ENCODE results near the gene NUTM2D.
"Not testable (repeated sequence)": the region's sequence is repeated elsewhere in the genome, so short reads cannot be mapped to it uniquely, and the experiment has no call there.

NUTM2D gene

GRCh38 chr10:87374091-87374490 lies 16.5 kb downstream of the NUTM2D start:
- DNase-seq, result not testable (repeated sequence)

DNA sequence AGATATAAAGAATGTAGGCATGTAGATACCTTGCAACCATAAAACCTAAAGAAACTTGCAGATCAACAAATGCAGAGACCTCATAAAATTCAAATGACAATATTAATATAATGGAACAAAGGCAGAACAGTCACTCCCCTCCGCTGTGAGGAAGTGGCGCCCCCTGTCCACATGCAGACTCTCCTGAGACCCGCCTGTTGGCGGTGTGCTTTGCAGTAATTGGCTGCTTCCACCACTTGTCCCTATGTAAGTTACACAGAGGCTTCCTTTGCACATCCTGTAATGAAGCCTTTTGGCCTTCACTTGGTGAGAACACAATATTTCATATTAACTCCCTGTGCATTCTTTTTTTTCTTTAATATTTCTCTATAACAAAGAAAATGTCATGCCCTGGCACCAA lies 21.6 kb downstream of the NUTM2D start:
- DNase-seq, result not testable (repeated sequence)

DNA sequence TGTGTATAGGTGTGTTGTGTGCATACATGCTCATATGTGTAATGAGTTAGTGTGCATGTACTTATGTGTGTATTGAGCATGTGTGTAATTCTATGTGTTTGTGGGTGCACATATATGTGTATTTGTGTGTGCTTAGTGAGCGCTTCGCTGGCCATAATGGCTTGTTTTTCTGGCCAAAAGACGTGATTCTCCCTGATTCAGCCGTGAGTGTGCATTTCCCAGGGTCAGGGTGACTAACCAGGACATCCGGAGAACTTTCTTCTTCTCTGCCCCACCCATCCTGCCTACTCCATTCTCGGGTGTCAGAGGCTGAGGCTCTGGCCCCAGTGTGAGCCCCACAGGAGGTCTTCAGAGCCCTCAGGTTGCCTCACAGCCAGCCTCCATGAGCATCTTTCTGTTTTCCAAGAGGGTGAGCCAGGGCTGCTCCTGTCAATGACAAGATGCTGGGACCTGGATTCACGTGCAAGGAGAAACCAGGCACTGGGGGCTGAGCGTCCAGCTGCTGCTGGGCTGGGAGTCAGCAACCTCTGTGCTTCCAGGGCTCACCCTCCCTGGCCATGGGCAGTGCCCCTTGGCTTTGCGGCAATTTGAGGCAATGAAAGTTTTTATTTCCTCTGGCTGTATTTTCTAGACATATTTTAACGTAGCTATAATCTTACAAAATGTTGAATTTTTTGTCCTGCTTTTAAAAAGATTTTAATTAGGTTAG lies 25.8 kb downstream of the NUTM2D start:
- DNase-seq, result not testable (repeated sequence)

DNA sequence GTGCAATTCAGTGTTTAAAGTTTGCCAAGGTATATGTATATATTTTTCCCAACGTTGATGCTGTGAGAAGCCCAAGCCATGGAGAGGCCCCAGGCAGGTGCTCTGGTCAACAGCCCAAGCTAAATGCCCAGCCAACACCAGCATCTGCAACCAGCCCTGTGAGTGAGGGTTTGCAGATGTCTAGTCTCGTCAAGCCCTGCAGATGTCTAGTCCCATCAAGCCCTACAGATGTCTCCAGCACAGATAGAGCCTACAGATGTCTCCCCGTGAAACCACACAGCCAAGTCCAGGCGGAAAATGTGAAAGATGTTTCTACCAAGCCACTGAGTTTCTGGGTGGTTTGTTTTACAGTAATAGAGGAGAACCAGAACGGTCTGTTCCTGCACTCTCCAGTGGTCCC lies 26.7 kb downstream of the NUTM2D start:
- not testable (repeated sequence) for DNase-seq

- DNase-seq, result not testable (repeated sequence)
Measured at GRCh38 chr10:87385762-87386360, 28.3 kb downstream of the NUTM2D start.

DNA sequence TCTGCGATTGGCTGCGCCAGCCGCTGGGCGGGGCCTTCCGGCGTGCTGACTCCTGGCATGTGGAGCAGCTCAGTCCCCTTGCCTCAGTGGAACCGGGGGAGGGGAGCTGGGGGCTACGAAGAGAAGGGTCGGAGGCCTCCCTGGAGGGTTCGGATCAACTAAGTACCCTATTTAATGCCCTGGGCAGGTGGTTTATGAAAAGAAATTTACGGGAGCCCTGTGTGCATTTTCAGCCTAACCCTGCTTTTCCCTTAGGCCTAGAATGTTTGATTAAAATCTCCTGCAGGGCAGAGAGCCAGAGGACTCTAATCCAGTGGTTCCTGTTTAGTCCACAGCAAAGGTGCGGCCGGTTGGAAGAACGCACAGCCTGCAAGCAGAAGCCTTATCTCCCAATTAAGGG lies 33.8 kb downstream of the NUTM2D start:
- not testable (repeated sequence) for DNase-seq

- not testable (repeated sequence) for DNase-seq
Measured at GRCh38 chr10:87396206-87396605, 38.7 kb downstream of the NUTM2D start.

GRCh38 chr10:87398436-87398835 lies 40.9 kb downstream of the NUTM2D start:
- DNase-seq, result not testable (repeated sequence)

GRCh38 chr10:87407516-87408467 lies 50.2 kb downstream of the NUTM2D start:
- not testable (repeated sequence) for DNase-seq

GRCh38 chr10:87413921-87414320 lies 56.4 kb downstream of the NUTM2D start:
- DNase-seq, result not testable (repeated sequence)
